ENCODE results near the gene NEUROD4. TPM values are rescaled to one million over a fixed set of nuclear protein-coding genes. Genes with fewer than 3 reads are reported as not detected.

The NEUROD4 gene
- total RNA-seq, 1 experiment from 2014 or later: not detected

GRCh38 chr12:55057481-55057880 lies 37.7 kb downstream of the NEUROD4 start:
- no peaks in the 10 kb centered on the region for H3K27me3 Mint-ChIP-seq (ENCODE audit: low read depth)
- H3K27ac Mint-ChIP-seq: no peak overlapping the region
- ATAC-seq (no peak), DNase-seq (ENCODE audit: low spot score) (no peak)
- H3K36me3 Mint-ChIP-seq: no peaks in the 10 kb centered on the region
- no peak overlapping the region for H3K4me3 Mint-ChIP-seq
- CTCF ChIA-PET: interaction anchor here (0.6 to 1.5 kb wide), 2 partner anchors 11 to 15 kb away, joined by 3 to 7 read pairs; no protein-coding TSS in a partner anchor
- peaks cover 23% of the 10 kb centered on the region for H3K4me1 Mint-ChIP-seq
- TF ChIP-seq ZNF416 (CRISPR knock-in tag; IDR thresholded peaks at IDR 0.05): no peak
- TF ChIP-seq, protein P1, sequence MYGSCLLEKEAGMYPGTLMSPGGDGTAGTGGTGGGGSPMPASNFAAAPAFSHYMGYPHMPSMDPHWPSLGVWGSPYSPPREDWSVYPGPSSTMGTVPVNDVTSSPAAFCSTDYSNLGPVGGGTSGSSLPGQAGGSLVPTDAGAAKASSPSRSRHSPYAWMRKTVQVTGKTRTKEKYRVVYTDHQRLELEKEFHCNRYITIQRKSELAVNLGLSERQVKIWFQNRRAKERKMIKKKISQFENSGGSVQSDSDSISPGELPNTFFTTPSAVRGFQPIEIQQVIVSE (CRISPR knock-in tag; IDR thresholded peaks at IDR 0.05; ENCODE audit: borderline replicate concordance): no peak
- TF ChIP-seq, protein P2, sequence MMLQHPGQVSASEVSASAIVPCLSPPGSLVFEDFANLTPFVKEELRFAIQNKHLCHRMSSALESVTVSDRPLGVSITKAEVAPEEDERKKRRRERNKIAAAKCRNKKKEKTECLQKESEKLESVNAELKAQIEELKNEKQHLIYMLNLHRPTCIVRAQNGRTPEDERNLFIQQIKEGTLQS (CRISPR knock-in tag; conservative IDR thresholded peaks at IDR 0.05): no peak
- TF ChIP-seq, protein P3, sequence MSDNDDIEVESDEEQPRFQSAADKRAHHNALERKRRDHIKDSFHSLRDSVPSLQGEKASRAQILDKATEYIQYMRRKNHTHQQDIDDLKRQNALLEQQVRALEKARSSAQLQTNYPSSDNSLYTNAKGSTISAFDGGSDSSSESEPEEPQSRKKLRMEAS (CRISPR knock-in tag; IDR thresholded peaks at IDR 0.05): no peak
- TF ChIP-seq IRF1 (CRISPR knock-in tag; IDR thresholded peaks at IDR 0.05): no peak
- no peak for TF ChIP-seq FOXP1 (CRISPR knock-in tag; IDR thresholded peaks at IDR 0.05; ENCODE audit: borderline replicate concordance)
- no peak for TF ChIP-seq NR3C1 (CRISPR knock-in tag; conservative IDR thresholded peaks at IDR 0.05; ENCODE audit: low read depth)
- TF ChIP-seq, protein P4, sequence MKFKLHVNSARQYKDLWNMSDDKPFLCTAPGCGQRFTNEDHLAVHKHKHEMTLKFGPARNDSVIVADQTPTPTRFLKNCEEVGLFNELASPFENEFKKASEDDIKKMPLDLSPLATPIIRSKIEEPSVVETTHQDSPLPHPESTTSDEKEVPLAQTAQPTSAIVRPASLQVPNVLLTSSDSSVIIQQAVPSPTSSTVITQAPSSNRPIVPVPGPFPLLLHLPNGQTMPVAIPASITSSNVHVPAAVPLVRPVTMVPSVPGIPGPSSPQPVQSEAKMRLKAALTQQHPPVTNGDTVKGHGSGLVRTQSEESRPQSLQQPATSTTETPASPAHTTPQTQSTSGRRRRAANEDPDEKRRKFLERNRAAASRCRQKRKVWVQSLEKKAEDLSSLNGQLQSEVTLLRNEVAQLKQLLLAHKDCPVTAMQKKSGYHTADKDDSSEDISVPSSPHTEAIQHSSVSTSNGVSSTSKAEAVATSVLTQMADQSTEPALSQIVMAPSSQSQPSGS (CRISPR knock-in tag; IDR thresholded peaks at IDR 0.05; ENCODE audit: borderline replicate concordance, low read depth): no peak
- TF ChIP-seq, protein P5, sequence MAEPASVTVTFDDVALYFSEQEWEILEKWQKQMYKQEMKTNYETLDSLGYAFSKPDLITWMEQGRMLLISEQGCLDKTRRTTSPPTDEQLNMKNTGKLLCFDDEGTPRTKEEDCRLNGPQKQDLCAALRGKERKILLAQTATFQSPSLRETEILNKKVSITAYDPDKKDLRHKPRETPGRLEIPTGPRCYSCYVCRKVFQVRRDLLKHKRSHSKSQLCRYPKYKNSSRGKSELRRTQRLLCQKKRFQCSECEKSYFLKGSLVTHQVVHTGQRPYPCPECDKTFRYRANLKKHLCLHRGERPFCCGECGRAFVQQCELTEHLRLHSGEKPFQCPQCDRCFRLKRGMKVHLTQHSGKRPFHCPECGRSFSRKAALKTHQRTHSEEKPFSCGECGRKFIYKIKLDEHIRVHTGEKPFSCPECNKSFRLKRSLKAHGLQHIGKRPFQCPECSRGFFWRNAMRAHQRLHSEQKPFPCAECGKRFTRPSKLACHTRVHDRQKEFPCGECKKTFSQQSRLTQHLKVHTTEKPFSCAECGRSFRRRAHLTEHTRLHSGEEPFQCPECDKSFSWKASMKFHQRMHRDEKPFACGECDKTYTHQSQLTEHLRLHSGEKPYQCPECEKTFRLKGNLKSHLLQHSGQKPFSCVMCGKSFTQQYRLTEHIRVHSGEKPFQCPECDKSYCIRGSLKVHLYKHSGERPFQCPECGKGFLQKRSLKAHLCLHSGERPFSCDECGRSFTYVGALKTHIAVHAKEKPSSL (CRISPR knock-in tag; conservative IDR thresholded peaks at IDR 0.05): no peak
- TF ChIP-seq GTF2I (CRISPR knock-in tag; conservative IDR thresholded peaks at IDR 0.05): no peak
- TF ChIP-seq, protein P6, sequence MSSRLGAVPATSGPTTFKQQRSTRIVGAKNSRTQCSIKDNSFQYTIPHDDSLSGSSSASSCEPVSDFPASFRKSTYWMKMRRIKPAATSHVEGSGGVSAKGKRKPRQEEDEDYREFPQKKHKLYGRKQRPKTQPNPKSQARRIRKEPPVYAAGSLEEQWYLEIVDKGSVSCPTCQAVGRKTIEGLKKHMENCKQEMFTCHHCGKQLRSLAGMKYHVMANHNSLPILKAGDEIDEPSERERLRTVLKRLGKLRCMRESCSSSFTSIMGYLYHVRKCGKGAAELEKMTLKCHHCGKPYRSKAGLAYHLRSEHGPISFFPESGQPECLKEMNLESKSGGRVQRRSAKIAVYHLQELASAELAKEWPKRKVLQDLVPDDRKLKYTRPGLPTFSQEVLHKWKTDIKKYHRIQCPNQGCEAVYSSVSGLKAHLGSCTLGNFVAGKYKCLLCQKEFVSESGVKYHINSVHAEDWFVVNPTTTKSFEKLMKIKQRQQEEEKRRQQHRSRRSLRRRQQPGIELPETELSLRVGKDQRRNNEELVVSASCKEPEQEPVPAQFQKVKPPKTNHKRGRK (CRISPR knock-in tag; IDR thresholded peaks at IDR 0.05; ENCODE audit: borderline replicate concordance): no peak
- no peak for TF ChIP-seq ZMAT4 (CRISPR knock-in tag; IDR thresholded peaks at IDR 0.05)
- TF ChIP-seq ETV6 (CRISPR knock-in tag; IDR thresholded peaks at IDR 0.05): no peak
- TF ChIP-seq OVOL2 (CRISPR knock-in tag; IDR thresholded peaks at IDR 0.05; ENCODE audit: borderline replicate concordance): no peak
- no peak for TF ChIP-seq AFF4 (CRISPR knock-in tag; IDR thresholded peaks at IDR 0.05; ENCODE audit: borderline replicate concordance)
- TF ChIP-seq AR (CRISPR knock-in tag; IDR thresholded peaks at IDR 0.05): no peak
- no peak for TF ChIP-seq TP53 (CRISPR knock-in tag; IDR thresholded peaks at IDR 0.05)
- TF ChIP-seq FOXJ3 (CRISPR knock-in tag; IDR thresholded peaks at IDR 0.05; ENCODE audit: borderline replicate concordance): no peak
- POLR2A ChIA-PET: no interaction called here
- peaks cover 3% of the 10 kb centered on the region; the same call in 1 of the 2 replicates for H3K9me3 Mint-ChIP-seq
